ENCODE measurements around the gene SGK1. TPM values are rescaled to one million over a fixed set of nuclear protein-coding genes. Genes with fewer than 3 reads are reported as not detected.

SGK1 gene
- total RNA-seq, 1 donor from 2014 or later, result 79.2 TPM

DNA sequence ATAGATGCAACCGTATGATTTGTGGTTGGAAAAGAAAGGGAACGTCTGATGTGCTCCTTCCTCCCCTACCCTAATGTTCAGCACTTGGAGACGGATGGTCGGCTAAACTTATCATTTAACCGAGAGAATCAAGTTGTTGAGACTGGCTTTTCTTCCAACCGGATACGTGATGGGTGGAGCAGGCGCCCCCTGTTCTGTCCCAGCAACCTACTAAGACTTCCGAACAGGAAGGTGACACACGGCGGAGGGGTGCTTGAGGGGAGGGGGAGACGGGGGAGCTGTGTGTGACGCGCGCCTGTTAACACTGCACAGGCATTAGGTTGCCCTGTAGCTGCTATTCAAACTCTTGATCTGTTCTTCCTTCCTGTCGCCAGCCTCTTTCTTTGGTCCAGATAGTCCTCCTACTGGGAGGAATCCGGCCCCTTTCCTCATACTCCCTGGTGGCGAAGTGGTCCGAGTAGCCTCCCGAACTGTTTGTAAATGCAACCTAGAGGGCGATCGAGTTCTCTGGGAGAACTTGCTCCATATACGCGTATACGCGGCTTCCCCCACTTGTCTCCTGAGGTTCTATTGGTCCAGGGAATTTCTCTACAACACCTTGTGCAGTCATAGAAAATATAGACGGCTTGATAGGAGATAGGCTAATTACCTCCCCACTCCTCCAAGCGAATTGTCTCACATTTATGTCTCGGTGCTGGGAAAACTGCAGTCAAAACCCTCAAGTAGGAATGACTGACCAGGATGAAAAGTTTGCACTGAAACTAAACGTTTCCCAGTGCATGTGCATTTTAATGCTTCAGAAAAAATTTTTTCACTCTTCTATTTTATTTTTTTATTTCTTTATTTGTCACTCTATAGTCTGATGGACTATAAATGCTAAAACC is 139.5 kb downstream of the SGK1 start:
- DNase-seq (ENCODE audit: low spot score), result peak; percentile 89
- intact Hi-C loops (cut with DNase I), result loop anchor here (5.0 to 10.0 kb wide), 3 partner anchors 266 to 354 kb away; no protein-coding TSS in a partner anchor

DNA sequence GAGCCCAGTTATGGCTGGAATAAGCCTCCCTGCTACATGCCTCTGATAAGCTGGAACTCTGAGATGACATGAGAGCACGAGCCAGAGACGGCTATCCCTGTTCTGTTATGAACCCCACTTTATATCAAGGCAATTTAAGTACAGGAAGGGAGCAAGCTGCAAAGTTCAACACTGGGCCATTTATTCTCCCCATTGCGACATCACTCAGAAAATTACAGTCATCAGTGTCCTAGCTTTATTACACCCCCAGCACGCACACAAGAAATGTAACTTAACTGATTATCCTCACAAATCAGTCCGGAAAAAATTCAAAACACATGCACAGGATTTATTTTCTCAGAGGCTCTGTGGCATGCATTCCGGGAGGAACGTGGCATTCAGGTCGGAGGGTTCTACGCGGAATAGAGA is 140.2 kb downstream of the SGK1 start:
- intact Hi-C loops (cut with DNase I), result loop anchor here (5.0 to 10.0 kb wide), 3 partner anchors 267 to 355 kb away; no protein-coding TSS in a partner anchor

DNA sequence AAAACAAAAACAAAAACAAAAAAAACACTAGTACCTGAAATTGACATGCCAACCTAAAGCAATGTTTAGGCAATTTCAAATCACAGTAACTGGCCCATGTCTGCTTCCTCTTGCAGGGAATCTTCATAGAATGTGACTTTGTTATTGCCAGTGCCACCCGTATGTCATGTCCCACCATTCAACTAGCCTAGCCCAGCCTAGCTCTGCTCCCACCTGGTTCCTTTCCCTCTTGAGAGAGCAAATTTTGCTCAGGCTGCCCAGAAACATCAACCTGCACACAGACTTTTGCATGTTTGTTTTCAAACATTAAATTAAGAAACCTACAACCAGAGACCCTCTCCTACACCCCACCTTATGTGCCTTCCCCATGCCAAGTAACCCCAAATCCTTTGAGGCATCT is 140.7 kb downstream of the SGK1 start:
- DNase-seq (ENCODE audit: low spot score), result no peak
- intact Hi-C loops (cut with DNase I), result loop anchor here (5.0 to 10.0 kb wide), 3 partner anchors 268 to 355 kb away; no protein-coding TSS in a partner anchor

More for the DNA sequence above, 140.2 kb downstream of the SGK1 start:
- DNase-seq (ENCODE audit: low spot score), result no peak

DNA sequence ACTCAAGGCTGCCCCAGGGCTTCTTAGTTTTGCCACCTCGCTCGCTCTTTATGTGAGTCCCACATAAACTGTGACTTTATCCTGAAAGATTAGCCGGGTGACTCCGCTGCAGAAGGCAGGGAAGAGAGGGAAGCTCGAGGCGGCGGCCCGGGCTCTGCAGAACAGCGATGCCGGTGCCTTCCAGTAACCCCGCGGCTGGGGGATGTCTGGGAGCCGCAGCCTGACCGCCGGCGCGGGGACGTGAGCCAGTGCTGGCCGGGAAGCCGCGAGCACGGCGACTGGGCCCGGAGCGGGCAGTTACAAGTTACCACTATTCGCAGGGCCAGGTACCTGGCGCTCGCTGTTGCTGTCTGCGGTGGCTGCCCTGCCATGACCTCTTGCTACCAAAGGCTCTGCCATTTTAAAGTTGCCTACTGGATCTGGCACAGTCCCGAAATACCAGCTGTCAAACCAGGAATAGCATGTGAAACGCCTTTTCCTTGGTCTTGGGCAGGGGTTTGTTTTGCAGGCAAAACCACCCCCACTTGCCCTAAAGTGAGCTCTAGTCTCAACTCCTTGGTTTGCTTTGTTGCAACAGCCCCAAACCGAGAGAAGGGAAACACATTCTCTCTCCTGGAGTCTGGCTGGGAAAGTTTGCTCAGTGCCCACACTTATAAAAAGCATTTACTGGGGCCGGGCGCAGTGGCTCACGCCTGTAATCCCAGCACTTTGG is 141.5 kb downstream of the SGK1 start:
- intact Hi-C loops (cut with DNase I), result loop anchor here (5.0 to 10.0 kb wide), 3 partner anchors 268 to 356 kb away; no protein-coding TSS in a partner anchor
- peak; percentile 84 for DNase-seq (ENCODE audit: low spot score)

DNA sequence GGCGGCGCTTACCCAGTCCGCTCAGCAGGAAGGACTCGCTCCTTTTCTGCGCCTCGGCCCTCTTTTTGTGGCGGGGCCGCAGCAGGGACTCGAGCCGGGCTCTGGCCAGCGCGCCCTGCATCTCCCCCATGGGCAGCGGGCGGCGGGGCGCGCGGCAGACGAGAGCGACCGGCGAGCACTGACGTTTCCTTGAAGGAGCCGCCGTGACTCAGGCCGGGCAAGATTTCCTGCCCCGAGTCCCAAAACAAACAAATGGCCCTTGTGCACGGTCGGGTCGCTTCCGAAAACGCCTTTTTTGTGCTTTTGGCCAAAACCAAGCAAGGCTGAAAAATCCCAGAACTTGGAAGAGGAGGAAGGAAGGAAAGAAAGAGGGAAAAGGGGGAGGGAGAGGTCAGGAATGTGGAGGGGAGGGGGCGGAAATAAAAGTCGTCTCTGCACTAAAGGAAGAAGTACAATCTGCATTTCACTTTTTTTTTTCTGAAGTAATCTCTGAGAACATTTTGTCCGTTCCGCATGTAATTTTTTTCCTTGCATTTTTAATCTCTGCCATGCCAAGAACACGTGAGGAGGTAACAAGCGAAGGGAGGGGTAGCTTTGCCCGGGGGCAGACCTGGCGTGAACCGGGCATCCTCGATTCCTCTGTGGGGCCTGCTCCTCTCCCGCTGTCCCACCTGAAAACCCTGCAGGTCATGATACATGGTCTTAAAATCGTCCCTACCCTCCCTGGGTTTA is 142.2 kb downstream of the SGK1 start:
- DNase-seq (ENCODE audit: low spot score), result peak; percentile 90
- intact Hi-C loops (cut with DNase I), result loop anchor here (2.0 to 10.0 kb wide), 6 partner anchors 167 to 545 kb away; no protein-coding TSS in a partner anchor

DNA sequence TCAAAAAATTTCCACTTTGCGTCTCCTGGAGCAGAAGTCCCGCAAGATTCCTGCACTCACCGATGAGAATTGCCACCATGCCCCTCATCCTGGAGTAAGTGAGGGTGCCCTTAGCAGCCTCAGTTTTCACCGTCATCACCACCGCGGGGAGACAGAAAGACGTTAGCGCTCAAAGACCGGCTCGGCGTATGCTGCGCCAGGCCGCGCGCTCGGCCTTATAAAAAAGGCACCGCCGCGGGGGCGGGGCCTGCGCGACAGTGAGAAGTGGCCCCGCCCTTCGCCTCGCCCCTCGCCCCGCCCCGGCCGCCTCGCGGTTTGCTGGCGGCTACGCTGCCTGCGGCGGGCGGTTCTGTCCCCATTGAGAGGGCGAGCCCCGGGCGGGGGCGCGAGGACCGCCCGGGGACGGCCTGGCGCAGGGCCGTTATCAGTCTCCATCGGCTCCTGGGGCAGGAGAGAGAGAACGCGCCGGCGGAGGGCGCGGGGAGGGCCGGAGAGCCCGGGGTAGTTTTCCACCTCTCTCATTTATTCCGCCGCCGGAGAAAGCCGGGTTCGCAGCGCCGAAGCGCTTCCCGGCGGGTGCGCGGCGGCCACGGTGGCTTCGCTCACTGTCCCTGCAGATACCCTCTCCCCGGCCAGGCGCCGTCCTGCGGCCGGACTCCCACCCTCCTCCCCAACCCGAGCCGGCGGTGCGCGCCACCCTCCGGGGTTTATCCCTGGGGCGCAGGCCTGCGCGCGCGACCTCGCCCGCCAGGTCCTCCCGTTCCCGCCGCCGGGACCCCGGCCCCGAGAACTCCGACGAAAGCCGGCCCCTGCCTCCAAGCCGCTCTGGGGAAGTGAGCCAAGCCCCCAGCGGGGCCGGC is 143.0 kb downstream of the SGK1 start:
- peak; percentile 97 for DNase-seq (ENCODE audit: low spot score)

DNA sequence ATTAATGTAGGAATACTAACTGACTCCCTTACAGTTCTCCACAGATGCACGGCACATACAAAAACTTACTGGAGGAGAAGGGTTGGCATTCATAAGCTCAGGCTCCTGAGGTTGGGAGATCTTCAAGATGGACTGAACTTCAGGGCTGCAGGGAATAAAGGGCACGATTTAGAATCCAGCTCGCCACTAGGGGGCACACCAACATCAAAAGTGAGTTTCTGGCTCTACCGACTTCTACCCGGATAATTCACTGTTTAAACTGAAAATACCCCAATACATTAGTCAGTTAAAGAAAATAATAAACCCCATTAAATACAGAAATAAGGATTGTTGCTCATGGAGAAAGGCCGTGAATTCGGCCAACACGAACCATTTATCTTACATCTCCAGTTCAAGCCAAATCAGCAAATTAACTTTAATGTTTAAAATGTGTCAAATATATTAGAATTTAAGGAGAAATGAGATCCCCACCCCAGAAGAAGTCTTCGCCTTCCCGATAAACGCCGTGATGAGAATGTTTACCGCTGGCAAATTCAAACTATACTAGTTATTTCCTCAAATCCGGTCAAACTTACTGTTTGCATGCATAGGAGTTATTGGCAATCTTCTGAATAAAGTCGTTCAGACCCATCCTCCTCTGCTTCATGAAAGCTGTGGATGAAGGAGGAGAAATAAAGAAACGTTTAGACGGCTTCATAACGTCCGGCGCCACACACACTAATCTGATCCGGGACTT is 143.8 kb downstream of the SGK1 start:
- peak; percentile 86 for DNase-seq (ENCODE audit: low spot score)
- intact Hi-C loops (cut with DNase I), result loop anchor here (1.0 to 10.0 kb wide), 7 partner anchors 169 to 763 kb away; no protein-coding TSS in a partner anchor

More for the DNA sequence above, 143.0 kb downstream of the SGK1 start:
- intact Hi-C loops (cut with DNase I), result loop anchor here (1.0 to 10.0 kb wide), 9 partner anchors 168 to 762 kb away; no protein-coding TSS in a partner anchor

DNA sequence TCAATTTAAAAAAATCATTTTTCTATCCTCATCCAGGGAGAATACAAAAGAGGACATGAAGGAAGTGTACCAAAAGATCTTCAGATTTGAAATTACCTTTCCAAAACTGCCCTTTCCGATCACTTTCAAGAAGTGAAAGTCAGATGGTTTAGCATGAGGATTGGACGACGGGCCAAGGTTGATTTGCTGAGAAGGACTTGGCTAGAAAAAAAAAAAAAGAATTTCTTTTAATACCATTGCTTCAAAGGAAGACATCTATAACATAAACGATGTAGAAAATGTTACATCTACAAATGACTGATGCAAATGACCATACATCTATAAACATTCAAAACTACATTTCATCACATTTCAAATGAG is 144.6 kb downstream of the SGK1 start:
- DNase-seq (ENCODE audit: low spot score), result no peak
- intact Hi-C loops (cut with DNase I), result loop anchor here (5.0 to 10.0 kb wide), 3 partner anchors 271 to 764 kb away; no protein-coding TSS in a partner anchor

DNA sequence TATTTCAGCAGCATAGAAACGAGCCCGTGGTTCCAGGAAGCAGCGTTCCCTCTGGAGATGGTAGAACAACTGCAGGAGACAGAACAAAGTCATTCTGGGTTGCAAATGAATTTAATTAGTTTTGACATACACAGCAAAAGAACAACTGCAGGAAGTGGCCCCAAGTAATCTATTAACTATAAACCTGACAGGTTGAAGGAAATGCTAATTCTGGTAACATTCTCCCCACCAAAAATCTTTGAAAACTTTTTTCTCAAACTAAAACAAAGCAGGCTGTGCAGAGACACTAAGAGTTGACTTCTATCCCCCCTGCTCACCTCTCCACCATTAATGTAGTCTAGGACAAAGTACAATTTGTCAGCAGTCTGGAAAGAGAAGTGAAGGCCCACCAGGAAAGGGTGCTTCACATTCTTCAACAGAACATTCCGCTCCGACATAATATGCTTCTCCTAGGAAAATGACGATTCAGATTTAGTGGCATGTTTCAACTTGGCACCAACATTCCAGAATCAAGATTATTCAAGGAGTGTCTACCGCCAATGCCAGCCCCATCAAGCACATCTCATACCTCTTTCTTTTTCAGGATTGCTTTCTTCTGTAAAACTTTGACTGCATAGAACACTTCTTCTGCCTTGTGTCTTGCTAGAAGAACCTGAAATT is 145.1 kb downstream of the SGK1 start:
- DNase-seq (ENCODE audit: low spot score), result no peak
- intact Hi-C loops (cut with DNase I), result loop anchor here (5.0 to 10.0 kb wide), 3 partner anchors 272 to 764 kb away; no protein-coding TSS in a partner anchor

DNA sequence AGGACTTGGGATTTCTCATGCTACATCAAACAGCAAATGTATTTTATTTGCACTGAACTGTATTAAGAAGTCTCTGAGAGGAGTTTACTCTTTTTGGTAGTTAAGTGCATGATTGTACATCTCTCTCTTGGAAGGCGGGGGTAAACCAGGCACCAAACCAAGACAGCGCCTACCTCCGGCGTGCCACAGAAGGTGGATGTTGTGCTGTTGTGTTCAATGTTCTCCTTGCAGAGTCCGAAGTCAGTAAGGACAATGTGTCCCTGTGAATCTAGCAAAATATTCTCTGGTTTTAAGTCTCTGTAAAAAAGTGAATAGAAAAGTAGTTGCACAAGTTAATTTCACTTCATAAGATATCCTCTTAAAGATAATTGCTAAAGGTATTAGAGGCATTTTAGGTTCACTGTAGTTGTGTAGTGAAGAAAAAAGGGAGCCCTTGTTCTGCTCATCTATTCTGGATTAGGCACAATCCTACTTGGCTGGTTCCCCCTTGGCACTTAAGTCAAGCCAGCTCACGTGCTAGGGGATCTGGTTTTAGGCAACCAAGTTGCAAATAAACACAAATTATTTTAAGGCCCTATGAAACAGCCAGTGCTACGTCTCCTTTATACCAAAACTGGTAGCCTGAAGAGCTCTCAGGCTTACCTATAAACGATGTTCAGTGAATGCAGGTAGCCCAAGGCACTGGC is 145.7 kb downstream of the SGK1 start:
- intact Hi-C loops (cut with DNase I), result loop anchor here (5.0 to 10.0 kb wide), 3 partner anchors 273 to 765 kb away; no protein-coding TSS in a partner anchor

DNA sequence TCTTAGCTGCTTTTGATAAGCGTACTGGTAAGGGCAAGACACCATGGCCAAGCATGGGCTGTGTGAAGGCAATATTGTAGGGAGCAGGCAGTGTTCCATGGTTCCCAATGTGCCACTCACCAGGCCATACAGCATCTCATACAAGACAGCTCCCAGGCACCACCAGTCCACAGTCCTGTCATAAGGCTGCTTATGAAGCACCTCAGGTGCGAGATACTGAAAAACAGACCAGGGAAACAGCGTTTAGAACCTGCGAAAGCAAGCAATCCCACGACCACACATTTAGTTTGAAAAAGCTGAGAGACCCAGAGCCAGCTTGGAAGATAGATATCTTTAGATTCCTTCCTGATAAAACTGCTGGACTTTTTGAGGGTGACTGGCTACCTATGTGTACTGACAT is 146.4 kb downstream of the SGK1 start:
- intact Hi-C loops (cut with DNase I), result loop anchor here (5.0 to 10.0 kb wide), 3 partner anchors 273 to 766 kb away; no protein-coding TSS in a partner anchor
- DNase-seq (ENCODE audit: low spot score), result no peak

More for the DNA sequence above, 145.7 kb downstream of the SGK1 start:
- no peak for DNase-seq (ENCODE audit: low spot score)

DNA sequence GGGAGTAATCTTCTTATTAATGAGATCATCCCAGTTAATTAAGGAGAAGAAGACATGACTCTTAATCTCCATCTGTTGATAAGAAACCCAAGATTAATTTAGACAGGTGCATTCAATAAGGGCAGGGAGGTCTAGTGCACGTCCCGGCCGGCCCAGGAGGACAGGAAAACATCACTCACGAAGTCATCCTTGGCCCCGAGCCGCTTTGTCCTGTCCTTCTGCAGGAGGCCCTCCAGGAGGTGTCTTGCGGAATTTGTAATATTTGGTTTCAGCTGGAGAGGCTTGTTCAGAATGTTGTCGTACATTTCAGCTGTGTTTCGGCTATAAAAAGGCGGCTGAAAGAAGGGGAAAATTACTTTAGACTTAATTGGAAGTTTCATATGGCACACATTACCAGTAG is 147.1 kb downstream of the SGK1 start:
- DNase-seq (ENCODE audit: low spot score), result no peak
- intact Hi-C loops (cut with DNase I), result loop anchor here (5.0 to 10.0 kb wide), 3 partner anchors 274 to 766 kb away; no protein-coding TSS in a partner anchor

DNA sequence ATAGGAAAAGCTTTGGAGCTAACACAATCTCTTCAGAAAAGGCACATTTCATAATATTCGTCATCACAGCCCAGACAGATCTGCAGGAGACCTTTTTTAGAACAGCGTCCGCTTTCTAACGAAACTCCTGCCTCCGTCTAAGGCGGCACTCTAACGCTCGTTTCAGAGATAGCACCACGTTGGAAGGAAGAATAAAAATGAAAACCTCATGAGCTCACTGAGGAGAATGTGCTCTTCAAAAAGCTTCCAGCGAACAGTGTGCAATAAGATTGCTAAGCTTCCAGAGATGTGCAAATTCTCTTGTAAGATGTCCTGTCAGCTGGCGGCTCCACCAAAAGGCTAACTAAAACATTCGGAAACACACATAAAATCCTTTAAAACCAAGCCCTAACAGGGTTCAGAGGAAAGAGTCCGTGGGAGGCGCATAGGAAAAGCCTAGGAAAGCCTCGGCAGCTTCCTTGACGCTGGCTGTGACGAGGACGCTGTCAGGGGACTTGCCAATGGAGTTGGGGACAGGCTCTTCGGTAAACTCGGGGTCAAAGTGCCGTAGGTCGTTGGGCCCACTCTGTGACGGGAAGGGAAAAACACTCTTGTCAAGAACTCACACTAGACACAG is 147.9 kb downstream of the SGK1 start:
- no peak for DNase-seq (ENCODE audit: low spot score)
- intact Hi-C loops (cut with DNase I), result loop anchor here (5.0 to 10.0 kb wide), 3 partner anchors 275 to 767 kb away; no protein-coding TSS in a partner anchor

DNA sequence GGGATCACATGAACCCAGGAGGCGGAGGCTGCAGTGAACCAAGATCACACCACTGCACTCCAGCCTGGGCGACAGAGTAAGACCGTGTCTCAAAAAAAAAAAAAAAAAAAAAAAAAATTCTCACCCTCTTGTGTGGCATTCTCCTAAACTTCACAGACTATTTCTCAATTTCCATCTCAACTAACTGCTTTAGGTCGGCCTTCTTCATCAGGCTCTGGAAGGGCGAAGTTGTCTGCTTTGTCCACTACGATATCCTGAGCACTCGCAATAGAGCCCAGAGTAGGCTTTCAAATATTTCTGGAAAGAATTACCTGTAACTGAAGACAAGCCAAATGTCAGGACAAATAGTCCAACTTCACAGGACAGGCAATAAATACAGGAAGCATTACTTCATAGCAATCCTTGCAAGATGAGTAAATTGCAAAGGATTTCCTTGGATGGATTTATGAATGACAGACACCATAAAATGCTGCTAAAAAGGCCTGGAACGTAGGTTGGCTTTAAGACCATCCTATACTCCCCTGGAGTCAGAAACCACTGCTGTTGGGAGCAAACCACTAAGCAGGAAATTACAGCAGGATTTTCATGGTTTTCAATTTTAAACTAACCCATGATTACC is 149.2 kb downstream of the SGK1 start:
- intact Hi-C loops (cut with DNase I), result no loop called here
- no peak for DNase-seq (ENCODE audit: low spot score)

DNA sequence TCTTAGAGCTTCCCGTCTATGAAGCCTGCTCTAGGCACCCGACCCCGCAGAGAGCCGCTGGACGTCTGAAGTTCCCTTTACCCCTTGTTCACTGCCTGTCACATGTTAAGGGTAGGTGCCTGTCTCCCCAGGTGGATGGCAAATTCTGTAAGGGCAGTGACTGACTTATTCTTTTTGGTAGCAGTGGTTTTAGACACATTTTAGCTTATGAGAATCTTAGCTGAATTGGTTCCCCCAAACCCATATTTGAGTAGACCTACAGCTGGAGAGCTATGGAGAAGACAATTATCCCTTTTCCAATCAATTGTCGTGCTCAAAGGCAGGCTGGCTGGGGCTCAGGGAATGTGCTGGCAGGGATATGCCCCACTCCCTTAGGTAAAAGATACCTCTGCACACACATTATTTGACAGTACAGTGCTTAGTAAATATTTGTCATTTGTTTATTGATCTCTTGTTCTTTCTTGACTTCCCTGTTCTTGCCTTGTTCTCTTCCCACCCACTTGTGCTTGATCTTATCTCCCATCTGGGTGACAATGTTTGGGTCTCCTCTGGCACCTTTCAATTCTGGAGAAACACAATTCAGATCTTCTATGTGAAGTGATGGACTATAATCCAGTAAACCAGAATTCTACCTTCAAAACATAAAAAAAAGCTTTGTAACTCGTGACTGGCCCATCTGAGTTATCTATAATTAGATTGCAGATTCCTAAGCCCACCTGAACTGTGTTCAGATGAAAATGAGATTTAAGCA is 151.2 kb downstream of the SGK1 start:
- intact Hi-C loops (cut with DNase I), result no loop called here
- no peak for DNase-seq (ENCODE audit: low spot score)

Data from cardiac septum (tissue), 1 donor.